GM06990 (cell line): Measurements from ENCODE around the gene CPA1.
"Not testable (repeated sequence)": the region's sequence is repeated elsewhere in the genome, so short reads cannot be mapped to it uniquely, and the experiment has no call there.

ENCODE experiments used
- DNase-seq: peaks from one replicate; pipeline ENCODE4 v3.0.0-alpha.2; 2011; ENCODE audit not compliant: insufficient read length; ENCODE audit errors: extremely low read depth
- H3K27me3 ChIP-seq: replicated peaks from 2 replicates; pipeline ENCODE4 v1.6.0; 2011; ENCODE audit warnings: low read length; ENCODE audit not compliant: control insufficient read depth, insufficient read depth
- H3K36me3 ChIP-seq: 2 replicates; pipeline ENCODE4 v1.5.1; 2011; ENCODE audit warnings: low read length; ENCODE audit not compliant: control insufficient read depth, insufficient read depth
- H3K4me3 ChIP-seq: replicated peaks from 2 replicates; pipeline ENCODE4 v1.5.1; 2011; ENCODE audit warnings: low read depth, mild to moderate bottlenecking, control low read depth, low read length
- CTCF ChIP-seq: IDR thresholded peaks from 2 replicates; pipeline ENCODE4 v1.5.1; 2011; ENCODE audit warnings: low read length, control low read depth, mild to moderate bottlenecking, inconsistent platforms; ENCODE audit not compliant: insufficient read depth, poor library complexity, severe bottlenecking

The CPA1 gene

GRCh38 chr7:130372402-130373165 lies 7.7 kb upstream of the CPA1 start:
- H3K4me3 ChIP-seq = no peak overlapping the region
- H3K27me3 ChIP-seq = no peaks in the 10 kb centered on the region
- no peak for DNase-seq
- TF ChIP-seq CTCF = no peak
- H3K36me3 ChIP-seq = no peaks in the 10 kb centered on the region

- Histone ChIP-seq H3K27me3 (no peaks in the 10 kb centered on the region), H3K36me3 (no peaks in the 10 kb centered on the region), H3K4me3 (no peak overlapping the region)
- DNase-seq = no peak
- TF ChIP-seq CTCF = no peak
Measured at GRCh38 chr7:130374507-130374906, 5.8 kb upstream of the CPA1 start.

GRCh38 chr7:130376461-130376860 lies 3.8 kb upstream of the CPA1 start:
- DNase-seq, H3K27me3 ChIP-seq, H3K36me3 ChIP-seq: not testable (repeated sequence)

GRCh38 chr7:130377178-130377577 lies 3.1 kb upstream of the CPA1 start:
- Histone ChIP-seq H3K27me3 (no peaks in the 10 kb centered on the region), H3K4me3 (no peak overlapping the region), H3K36me3 (no peaks in the 10 kb centered on the region)
- TF ChIP-seq CTCF = no peak
- no peak for DNase-seq

More at GRCh38 chr7:130376461-130376860, 3.8 kb upstream of the CPA1 start:
- not testable (repeated sequence) for H3K4me3 ChIP-seq

GRCh38 chr7:130379019-130379418 lies 1.3 kb upstream of the CPA1 start:
- DNase-seq = no peak
- TF ChIP-seq CTCF = no peak
- Histone ChIP-seq H3K4me3 (no peak overlapping the region), H3K27me3 (no peaks in the 10 kb centered on the region), H3K36me3 (no peaks in the 10 kb centered on the region)

- no peak for DNase-seq
- no peaks in the 10 kb centered on the region for H3K27me3 ChIP-seq
- TF ChIP-seq CTCF = no peak
- H3K36me3 ChIP-seq = no peaks in the 10 kb centered on the region
- no peak overlapping the region for H3K4me3 ChIP-seq
Measured at GRCh38 chr7:130379532-130379920, 768 bp upstream of the CPA1 start.
